Coronary artery (tissue), 2 donors: ENCODE data around the gene NANOG.
"Not testable (repeated sequence)": the region's sequence is repeated elsewhere in the genome, so short reads cannot be mapped to it uniquely, and the experiment has no call there.

ENCODE experiments used
- DNase-seq: peaks from one replicate; pipeline ENCODE4 v3.0.0-alpha.2; 2017; ENCODE audit warnings: low spot score
- H3K27ac ChIP-seq, 2 donors: fragments of 200-600 bp; sonication (generic); one replicate each; pipeline ENCODE4 v1.5.1; 2016 to 2019
- H3K4me3 ChIP-seq: fragments of 200-600 bp; sonication (generic); 2 replicates; pipeline ENCODE4 v1.5.1; 2016; ENCODE audit warnings: mild to moderate bottlenecking, moderate library complexity
- TF ChIP-seq, protein P1 (sequence below): fragments of 200-600 bp; sonication (generic); IDR thresholded peaks from one replicate; pipeline ENCODE4 v1.5.1; 2019; ENCODE audit warnings: antibody characterized with exemption

Gene NANOG

DNA sequence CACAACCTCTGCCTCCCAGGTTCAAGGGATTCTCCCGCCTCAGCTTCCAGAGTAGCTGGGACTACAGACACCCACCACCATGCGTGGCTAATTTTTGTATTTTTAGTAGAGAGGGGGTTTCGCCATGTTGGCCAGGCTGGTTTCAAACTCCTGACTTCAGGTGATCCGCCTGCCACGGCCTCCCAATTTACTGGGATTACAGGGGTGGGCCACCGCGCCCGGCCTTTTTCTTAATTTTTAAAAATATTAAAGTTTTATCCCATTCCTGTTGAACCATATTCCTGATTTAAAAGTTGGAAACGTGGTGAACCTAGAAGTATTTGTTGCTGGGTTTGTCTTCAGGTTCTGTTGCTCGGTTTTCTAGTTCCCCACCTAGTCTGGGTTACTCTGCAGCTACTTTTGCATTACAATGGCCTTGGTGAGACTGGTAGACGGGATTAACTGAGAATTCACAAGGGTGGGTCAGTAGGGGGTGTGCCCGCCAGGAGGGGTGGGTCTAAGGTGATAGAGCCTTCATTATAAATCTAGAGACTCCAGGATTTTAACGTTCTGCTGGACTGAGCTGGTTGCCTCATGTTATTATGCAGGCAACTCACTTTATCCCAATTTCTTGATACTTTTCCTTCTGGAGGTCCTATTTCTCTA, at the start of gene NANOG:
Gene NANOG (plus strand): TSS at position 519 of the 645 bp plus-strand sequence. CDS start 213 bp downstream, outside the sequence.
- H3K4me3 ChIP-seq, H3K27ac ChIP-seq, DNase-seq: not testable (repeated sequence)

DNA sequence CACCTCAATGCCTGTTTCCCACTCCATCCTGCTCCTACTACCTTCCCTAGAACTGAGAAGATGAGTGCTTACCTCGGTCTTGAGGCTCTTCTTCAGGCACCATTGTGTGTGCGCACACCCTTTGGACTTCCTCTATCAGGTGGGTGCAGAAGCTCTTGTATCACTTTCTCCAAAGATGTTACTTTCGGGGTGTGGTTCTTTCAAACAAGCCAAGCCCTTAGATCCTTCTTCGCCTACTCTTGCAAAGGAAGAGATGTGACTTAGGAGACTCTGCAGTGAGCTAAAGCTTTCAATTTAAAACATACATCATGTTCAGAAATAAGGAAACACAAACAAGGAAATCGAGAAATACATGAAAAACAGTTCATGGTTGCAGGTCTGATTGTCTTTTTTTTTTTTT, 42.0 kb upstream of the NANOG start, which contains the start of gene CLEC4C:
Gene CLEC4C (minus strand): TSS at position 130 of the 400 bp plus-strand sequence. CDS start 27 bp downstream, at position 103.
- Histone ChIP-seq H3K27ac (no peak within 1 kb of the TSS), H3K4me3 (no peak within 1 kb of the TSS)
- TF ChIP-seq, protein P1, sequence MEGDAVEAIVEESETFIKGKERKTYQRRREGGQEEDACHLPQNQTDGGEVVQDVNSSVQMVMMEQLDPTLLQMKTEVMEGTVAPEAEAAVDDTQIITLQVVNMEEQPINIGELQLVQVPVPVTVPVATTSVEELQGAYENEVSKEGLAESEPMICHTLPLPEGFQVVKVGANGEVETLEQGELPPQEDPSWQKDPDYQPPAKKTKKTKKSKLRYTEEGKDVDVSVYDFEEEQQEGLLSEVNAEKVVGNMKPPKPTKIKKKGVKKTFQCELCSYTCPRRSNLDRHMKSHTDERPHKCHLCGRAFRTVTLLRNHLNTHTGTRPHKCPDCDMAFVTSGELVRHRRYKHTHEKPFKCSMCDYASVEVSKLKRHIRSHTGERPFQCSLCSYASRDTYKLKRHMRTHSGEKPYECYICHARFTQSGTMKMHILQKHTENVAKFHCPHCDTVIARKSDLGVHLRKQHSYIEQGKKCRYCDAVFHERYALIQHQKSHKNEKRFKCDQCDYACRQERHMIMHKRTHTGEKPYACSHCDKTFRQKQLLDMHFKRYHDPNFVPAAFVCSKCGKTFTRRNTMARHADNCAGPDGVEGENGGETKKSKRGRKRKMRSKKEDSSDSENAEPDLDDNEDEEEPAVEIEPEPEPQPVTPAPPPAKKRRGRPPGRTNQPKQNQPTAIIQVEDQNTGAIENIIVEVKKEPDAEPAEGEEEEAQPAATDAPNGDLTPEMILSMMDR, result no peak
- DNase-seq, result no peak

DNA sequence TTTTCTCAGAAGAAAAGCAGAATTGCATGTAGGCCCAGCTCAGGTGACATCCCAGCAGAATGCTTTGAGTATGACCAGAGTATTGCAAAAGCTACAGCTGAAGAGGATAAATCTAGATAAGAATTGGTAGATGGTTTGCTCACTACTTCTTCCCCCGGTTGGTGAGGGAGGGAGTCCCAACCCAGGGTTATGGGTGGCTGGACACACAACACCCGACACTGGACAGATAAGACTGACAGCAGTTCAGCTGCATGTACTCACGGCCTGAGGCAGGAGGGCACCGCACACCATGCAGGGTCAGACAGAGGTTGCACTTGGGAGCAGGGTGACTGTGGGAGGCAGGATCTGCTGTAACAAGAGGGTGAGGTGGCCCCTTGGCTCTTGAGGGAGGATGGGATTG, 40.4 kb upstream of the NANOG start:
- H3K27ac ChIP-seq, result no peak overlapping the region
- TF ChIP-seq, protein P1, result no peak
- no peak for DNase-seq
- no peak overlapping the region for H3K4me3 ChIP-seq

DNA sequence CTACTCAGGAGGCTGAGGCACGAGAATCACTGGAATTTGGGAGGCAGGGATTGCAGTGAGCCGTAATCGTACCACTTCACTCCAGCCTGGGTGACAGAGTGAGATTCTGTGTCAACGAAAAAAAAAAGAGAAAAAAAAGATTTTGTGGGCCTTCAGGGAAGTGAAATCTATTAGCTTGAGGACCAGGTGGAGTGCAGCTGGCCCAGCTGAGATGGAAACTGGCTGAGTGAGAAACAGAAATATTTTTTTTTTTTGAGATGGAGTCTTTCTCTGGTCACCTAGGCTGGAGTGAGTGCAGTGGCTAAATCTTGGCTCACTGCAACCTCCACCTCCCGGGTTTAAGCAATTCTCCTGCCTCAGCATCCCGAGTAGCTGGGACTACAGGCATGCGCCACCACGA, 39.8 kb upstream of the NANOG start:
- TF ChIP-seq, protein P1, result no peak
- Histone ChIP-seq H3K27ac (no peak overlapping the region), H3K4me3 (no peak overlapping the region)
- no peak for DNase-seq

DNA sequence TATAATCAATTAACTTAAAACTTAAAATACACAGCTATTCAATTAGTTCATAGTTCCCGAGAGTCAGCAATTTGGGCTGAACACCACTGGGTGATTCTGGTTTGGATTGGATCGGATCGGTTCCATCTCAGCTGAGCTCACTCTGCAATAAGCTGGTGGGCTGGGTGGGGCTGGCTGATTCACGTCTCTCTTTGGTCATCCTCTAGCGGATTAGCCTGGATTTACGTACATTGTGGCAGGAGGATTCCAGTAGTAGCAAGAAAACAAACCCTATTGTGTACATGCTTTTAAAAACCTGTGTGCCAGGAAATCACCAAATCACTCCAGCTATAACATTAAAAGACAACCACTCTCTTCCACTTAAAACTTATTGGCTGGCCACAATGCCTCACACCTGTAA, 38.9 kb upstream of the NANOG start:
- H3K27ac ChIP-seq, result no peak overlapping the region
- TF ChIP-seq, protein P1, result no peak
- no peak overlapping the region for H3K4me3 ChIP-seq
- DNase-seq, result no peak

DNA sequence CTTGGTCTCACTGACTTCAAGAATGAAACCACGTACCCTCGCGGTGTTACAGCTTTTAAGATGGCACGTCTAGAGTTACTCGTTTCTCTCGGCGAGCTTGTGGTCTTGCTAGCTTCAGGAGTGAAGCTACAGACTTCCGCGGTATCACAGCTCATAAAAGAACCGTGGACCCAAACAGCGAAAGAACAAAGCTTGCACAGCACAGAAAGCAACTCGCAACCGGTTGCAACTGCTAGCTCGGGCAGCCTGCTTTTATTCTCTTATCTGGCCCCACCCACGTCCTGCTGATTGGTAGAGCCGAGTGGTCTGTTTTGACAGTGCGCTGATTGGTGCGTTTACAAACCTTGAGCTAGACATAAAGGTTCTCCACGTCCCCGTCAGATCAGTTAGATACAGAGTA, 37.8 kb upstream of the NANOG start:
- no peak overlapping the region for H3K4me3 ChIP-seq

DNA sequence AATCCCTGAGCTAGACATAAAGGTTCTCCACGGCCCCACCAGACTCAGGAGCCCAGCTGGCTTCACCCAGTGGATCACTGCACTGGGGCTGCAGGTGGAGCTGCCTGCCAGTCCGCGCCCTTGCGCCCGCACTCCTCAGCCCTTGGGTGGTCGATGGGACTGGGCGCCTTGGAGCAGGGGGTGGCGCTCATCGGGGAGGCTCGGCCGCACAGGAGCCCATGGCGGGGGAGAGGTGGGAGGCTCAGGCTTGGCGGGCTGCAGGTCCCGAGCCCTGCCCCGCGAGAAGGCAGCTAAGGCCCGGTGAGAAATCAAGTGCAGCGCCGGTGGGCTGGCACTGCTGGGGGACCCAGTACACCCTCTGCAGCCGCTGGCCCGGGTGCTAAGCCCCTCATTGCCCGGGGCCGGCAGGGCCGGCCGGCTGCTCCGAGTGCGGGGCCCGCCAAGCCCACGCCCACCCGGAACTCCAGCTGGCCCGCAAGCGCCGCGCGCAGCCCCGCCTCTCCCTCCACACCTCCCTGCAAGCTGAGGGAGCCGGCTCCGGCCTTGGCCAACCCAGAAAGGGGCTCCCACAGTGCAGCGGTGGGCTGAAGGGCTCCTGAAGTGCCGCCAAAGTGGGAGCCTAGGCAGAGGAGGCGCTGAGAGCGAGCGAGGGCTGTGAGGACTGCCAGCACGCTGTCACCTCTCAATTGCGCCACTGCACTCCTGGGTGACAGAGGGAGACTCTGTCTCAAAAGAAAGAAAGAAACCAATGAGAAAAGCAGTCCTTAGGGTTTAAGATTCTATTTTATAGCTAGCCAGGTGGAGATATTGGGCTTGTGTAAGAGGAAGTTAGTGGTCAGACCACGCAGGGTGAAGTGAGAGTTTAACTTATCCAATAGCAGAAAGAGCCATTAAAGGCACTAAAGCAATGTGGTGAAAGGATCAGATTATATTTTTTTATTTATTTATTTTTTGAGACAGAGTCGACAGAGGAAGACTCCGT, 37.0 kb upstream of the NANOG start:
- not testable (repeated sequence) for DNase-seq

More for the DNA sequence above, 37.8 kb upstream of the NANOG start:
- TF ChIP-seq, protein P1, result no peak
- no peak for DNase-seq
- no peak overlapping the region for H3K27ac ChIP-seq

DNA sequence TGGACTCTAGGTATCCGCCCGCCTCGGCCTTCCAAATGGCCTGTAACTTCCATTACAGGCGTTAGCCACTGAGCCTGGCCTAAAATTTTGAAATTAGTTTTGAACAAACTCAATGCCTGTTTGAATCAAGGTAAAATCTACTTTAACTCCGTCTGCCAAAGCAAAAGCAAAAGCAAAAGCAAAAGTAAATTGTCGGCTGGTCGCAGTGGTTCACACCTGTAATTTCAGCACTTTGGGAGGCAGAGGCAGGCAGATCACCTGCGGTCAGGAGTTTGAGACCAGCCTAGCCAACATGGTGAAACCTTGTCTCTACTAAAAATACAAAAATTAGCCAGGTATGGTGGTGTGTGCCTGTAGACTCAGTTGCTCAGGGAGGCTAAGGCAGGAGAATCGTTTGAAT, 33.5 kb upstream of the NANOG start:
- not testable (repeated sequence) for DNase-seq, H3K27ac ChIP-seq, H3K4me3 ChIP-seq

More for the DNA sequence above, 37.0 kb upstream of the NANOG start:
- H3K4me3 ChIP-seq, H3K27ac ChIP-seq: not testable (repeated sequence)
